GM19397 (cell line): ENCODE results near the gene RPRM.
"Not testable (repeated sequence)": the region's sequence is repeated elsewhere in the genome, so short reads cannot be mapped to it uniquely, and the experiment has no call there.

Source experiments
- ATAC-seq: cut with Tn5 transposase; IDR thresholded peaks from one replicate; pipeline ENCODE4 v1.9.1; 2021; ENCODE audit warnings: mild to moderate bottlenecking, moderate library complexity; ENCODE audit not compliant: unreplicated experiment

RPRM gene

DNA sequence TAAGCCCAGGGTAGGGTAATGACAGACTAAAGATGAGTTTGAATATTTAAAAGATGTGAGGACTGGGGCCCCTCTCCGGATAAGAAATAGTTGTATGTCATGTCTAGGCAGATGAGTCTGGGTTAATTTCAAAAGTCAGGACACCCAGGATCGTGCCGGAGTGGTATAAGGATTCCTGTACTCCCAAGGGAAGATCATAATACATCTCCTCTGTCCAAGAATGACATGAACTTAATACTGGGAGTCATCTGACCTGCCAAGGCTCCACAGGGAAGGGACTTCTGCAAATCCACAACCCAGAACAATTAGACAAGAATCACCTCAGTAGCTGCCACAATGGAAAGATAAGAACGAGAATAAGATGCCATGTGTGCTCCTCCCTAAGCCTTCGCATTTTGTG is 17.1 kb downstream of the RPRM start:
- ATAC-seq, result no peak

GRCh38 chr2:153455861-153456260 is 22.7 kb downstream of the RPRM start:
- no peak for ATAC-seq

GRCh38 chr2:153455403-153455802 is 23.2 kb downstream of the RPRM start:
- no peak for ATAC-seq

DNA sequence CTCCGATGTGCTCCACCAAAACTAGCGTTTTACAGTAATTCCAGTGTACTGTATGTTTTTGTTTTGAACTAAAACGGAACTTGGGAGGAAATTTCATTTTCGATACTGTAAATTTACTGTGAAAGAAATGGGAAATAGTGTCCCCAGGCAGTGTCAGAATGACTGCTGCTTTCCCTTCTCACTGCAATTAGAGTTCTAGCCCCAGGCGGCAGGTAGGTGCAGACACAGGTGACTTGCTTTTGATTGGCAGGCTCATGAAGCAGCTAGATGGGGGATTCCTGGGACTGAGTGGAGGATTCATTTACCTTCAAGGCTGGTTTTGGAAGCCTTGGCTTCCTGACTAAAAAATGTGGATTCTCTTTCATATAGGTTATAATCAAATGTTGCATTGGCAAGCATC is 27.0 kb downstream of the RPRM start:
- ATAC-seq, result no peak

DNA sequence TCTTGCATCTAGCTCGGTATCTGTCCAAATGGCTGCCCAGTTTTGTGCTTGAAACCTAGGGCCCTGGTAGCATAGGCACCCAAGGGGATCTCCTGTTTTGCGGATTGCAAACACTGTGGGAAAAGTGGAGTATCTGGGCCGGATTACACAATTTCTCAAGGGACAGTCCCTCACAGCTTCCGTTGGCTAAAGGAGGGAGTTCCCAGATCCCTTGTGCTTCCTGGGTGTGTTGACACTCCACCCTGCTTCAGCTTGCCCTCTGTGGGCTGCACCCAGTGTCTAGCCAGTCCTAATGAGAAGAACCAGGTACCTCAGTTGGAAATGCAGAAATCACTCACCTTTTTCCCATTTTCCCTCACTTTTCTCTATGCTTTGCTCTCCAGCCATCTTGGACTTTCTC is 35.5 kb downstream of the RPRM start:
- no peak for ATAC-seq

GRCh38 chr2:153442616-153443015 is 35.9 kb downstream of the RPRM start:
- not testable (repeated sequence) for ATAC-seq

GRCh38 chr2:153440090-153440489 is 38.5 kb downstream of the RPRM start:
- not testable (repeated sequence) for ATAC-seq

DNA sequence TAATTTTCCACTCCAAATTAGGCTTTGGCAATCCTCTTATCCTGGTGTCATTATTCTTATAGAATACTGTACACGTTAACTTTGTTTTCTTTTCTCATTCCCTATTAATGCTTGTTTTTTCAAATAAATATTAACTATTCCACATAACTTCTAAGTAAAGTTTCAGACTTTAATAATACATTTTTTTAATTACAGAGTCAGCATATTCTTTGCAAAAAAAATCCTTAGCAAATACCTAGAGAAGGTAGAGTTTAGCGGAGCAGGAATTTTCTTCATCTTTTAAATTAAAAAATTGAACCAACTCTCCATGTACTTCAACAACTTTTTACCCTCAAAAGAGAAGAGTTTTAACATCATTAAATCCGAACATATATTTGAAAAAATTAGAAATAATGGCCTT is 45.2 kb downstream of the RPRM start:
- ATAC-seq, result no peak

GRCh38 chr2:153432381-153432780 is 46.2 kb downstream of the RPRM start:
- no peak for ATAC-seq

GRCh38 chr2:153431114-153431513 is 47.4 kb downstream of the RPRM start:
- no peak for ATAC-seq
